ENCODE measurements around the gene APP.

DNA sequence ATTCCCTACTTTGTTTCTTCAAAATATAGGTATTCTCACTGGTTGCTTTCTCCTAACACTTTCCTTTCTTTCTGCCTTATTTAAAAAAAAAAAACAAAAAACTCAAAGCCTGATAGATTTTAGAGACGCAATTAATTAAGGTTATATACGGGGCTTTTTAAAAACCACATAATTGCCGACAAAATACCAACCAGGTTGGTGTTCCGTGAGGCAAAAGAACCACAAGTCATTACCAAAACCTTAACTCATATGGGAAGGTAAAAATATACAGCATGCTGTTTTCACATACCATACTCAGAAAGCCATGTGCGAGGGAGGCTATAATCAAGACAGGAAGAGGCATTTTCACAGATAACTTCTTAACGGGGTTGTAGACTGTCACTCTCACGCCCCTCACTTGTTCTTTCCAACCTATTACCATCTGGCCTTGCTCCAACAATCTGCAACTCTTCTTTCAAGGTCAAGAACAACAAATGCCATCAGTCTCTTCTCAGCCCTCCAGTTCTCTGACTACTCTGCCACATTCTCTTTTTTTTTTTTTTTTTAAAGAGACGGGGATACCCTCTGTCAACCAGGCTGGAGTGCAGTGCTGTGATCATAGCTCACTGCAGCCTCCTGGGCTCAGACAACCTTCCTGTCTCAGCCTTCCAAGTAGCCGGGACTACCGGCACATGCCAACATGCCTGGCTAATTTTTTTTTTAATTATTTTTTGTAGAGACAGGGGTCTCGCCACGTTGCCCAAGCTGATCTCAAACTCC lies 102.6 kb downstream of the APP start:
- TF ChIP-seq SIN3A (IDR thresholded peaks at IDR 0.05; ENCODE audit: low read depth, low read length) (no peak), NR2C2 (IDR thresholded peaks at IDR 0.05; ENCODE audit: borderline replicate concordance, control insufficient read depth, insufficient read length, low read depth) (no peak), RFX5 (IDR thresholded peaks at IDR 0.05; ENCODE audit: low read depth, low read length) (no peak), EZH2 (IDR thresholded peaks at IDR 0.05; ENCODE audit: borderline replicate concordance, control insufficient read depth, low read depth, low read length) (no peak), CBX3 (IDR thresholded peaks at IDR 0.05; ENCODE audit: borderline replicate concordance, low read depth) (no peak), POLR2A (IDR thresholded peaks at IDR 0.05; ENCODE audit: low read depth, low read length) (no peak), YY1 (IDR thresholded peaks at IDR 0.05; ENCODE audit: low read depth, low read length) (no peak), EP300 (IDR thresholded peaks at IDR 0.05; ENCODE audit: borderline replicate concordance in 1 of 2, control insufficient read depth in 1 of 2, low read depth in 2 of 2, low read length in 2 of 2) (no peak), MXI1 (IDR thresholded peaks at IDR 0.05; ENCODE audit: low read depth, low read length) (no peak), BHLHE40 (IDR thresholded peaks at IDR 0.05; ENCODE audit: borderline replicate concordance in 1 of 2, low read depth in 2 of 2, low read length in 1 of 2) (no peak)
- TF ChIP-seq, protein P1, sequence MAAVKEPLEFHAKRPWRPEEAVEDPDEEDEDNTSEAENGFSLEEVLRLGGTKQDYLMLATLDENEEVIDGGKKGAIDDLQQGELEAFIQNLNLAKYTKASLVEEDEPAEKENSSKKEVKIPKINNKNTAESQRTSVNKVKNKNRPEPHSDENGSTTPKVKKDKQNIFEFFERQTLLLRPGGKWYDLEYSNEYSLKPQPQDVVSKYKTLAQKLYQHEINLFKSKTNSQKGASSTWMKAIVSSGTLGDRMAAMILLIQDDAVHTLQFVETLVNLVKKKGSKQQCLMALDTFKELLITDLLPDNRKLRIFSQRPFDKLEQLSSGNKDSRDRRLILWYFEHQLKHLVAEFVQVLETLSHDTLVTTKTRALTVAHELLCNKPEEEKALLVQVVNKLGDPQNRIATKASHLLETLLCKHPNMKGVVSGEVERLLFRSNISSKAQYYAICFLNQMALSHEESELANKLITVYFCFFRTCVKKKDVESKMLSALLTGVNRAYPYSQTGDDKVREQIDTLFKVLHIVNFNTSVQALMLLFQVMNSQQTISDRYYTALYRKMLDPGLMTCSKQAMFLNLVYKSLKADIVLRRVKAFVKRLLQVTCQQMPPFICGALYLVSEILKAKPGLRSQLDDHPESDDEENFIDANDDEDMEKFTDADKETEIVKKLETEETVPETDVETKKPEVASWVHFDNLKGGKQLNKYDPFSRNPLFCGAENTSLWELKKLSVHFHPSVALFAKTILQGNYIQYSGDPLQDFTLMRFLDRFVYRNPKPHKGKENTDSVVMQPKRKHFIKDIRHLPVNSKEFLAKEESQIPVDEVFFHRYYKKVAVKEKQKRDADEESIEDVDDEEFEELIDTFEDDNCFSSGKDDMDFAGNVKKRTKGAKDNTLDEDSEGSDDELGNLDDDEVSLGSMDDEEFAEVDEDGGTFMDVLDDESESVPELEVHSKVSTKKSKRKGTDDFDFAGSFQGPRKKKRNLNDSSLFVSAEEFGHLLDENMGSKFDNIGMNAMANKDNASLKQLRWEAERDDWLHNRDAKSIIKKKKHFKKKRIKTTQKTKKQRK (IDR thresholded peaks at IDR 0.05; ENCODE audit: low read depth, low read length) = no peak
- TF ChIP-seq, protein P2, sequence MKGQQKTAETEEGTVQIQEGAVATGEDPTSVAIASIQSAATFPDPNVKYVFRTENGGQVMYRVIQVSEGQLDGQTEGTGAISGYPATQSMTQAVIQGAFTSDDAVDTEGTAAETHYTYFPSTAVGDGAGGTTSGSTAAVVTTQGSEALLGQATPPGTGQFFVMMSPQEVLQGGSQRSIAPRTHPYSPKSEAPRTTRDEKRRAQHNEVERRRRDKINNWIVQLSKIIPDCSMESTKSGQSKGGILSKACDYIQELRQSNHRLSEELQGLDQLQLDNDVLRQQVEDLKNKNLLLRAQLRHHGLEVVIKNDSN (IDR thresholded peaks at IDR 0.05; ENCODE audit: borderline replicate concordance, extremely low read length, insufficient read depth, low read depth, low read length) = no peak
- TF ChIP-seq, protein P3, sequence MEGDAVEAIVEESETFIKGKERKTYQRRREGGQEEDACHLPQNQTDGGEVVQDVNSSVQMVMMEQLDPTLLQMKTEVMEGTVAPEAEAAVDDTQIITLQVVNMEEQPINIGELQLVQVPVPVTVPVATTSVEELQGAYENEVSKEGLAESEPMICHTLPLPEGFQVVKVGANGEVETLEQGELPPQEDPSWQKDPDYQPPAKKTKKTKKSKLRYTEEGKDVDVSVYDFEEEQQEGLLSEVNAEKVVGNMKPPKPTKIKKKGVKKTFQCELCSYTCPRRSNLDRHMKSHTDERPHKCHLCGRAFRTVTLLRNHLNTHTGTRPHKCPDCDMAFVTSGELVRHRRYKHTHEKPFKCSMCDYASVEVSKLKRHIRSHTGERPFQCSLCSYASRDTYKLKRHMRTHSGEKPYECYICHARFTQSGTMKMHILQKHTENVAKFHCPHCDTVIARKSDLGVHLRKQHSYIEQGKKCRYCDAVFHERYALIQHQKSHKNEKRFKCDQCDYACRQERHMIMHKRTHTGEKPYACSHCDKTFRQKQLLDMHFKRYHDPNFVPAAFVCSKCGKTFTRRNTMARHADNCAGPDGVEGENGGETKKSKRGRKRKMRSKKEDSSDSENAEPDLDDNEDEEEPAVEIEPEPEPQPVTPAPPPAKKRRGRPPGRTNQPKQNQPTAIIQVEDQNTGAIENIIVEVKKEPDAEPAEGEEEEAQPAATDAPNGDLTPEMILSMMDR (IDR thresholded peaks at IDR 0.05 in 2 of 3, conservative IDR thresholded peaks at IDR 0.05 in 1 of 3; ENCODE audit: control insufficient read depth in 2 of 3, extremely low read depth in 1 of 3, insufficient read depth in 1 of 3, low read depth in 3 of 3, low read length in 3 of 3) = no peak
- TF ChIP-seq, protein P4, sequence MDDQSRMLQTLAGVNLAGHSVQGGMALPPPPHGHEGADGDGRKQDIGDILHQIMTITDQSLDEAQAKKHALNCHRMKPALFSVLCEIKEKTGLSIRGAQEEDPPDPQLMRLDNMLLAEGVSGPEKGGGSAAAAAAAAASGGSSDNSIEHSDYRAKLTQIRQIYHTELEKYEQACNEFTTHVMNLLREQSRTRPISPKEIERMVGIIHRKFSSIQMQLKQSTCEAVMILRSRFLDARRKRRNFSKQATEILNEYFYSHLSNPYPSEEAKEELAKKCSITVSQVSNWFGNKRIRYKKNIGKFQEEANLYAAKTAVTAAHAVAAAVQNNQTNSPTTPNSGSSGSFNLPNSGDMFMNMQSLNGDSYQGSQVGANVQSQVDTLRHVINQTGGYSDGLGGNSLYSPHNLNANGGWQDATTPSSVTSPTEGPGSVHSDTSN (IDR thresholded peaks at IDR 0.05; ENCODE audit: insufficient replicate concordance, low read depth, low read length) = no peak

Data from GM12878 (cell line).